Neural cell (in vitro differentiated cells): ENCODE results near the gene PPM1L.

Experiments used
- EZH2 ChIP-seq: fragments of 200-600, 300-800 bp; shearing (Covaris generic), sonication (generic); IDR thresholded peaks from 2 replicates; pipeline ENCODE4 v1.6.1; 2014; ENCODE audit warnings: antibody characterized with exemption, low read length, borderline replicate concordance, mild to moderate bottlenecking; ENCODE audit not compliant: insufficient read depth, poor library complexity, severe bottlenecking
- POLR2AphosphoS5 ChIP-seq: IDR thresholded peaks from 2 replicates; pipeline ENCODE4 v1.6.1; 2012
- RAD21 ChIP-seq: fragments of 450-650 bp; conservative IDR thresholded peaks from 2 replicates; pipeline ENCODE4 v1.6.1; 2014; ENCODE audit warnings: antibody characterized with exemption, mild to moderate bottlenecking, moderate library complexity
- TAF1 ChIP-seq: IDR thresholded peaks from 2 replicates; pipeline ENCODE4 v1.6.1; 2012; ENCODE audit warnings: low read depth
- TF ChIP-seq, protein P1 (sequence below): fragments of 450-650 bp; IDR thresholded peaks from 2 replicates; pipeline ENCODE4 v1.5.1; 2014; ENCODE audit warnings: antibody characterized with exemption, mild to moderate bottlenecking, moderate library complexity; ENCODE audit not compliant: poor library complexity, severe bottlenecking
- TF ChIP-seq, protein P2 (sequence below): IDR thresholded peaks from 2 replicates; pipeline ENCODE4 v1.6.1; 2012; ENCODE audit warnings: borderline replicate concordance

- TF ChIP-seq, protein P1, sequence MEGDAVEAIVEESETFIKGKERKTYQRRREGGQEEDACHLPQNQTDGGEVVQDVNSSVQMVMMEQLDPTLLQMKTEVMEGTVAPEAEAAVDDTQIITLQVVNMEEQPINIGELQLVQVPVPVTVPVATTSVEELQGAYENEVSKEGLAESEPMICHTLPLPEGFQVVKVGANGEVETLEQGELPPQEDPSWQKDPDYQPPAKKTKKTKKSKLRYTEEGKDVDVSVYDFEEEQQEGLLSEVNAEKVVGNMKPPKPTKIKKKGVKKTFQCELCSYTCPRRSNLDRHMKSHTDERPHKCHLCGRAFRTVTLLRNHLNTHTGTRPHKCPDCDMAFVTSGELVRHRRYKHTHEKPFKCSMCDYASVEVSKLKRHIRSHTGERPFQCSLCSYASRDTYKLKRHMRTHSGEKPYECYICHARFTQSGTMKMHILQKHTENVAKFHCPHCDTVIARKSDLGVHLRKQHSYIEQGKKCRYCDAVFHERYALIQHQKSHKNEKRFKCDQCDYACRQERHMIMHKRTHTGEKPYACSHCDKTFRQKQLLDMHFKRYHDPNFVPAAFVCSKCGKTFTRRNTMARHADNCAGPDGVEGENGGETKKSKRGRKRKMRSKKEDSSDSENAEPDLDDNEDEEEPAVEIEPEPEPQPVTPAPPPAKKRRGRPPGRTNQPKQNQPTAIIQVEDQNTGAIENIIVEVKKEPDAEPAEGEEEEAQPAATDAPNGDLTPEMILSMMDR: no peak
- TF ChIP-seq, protein P2, sequence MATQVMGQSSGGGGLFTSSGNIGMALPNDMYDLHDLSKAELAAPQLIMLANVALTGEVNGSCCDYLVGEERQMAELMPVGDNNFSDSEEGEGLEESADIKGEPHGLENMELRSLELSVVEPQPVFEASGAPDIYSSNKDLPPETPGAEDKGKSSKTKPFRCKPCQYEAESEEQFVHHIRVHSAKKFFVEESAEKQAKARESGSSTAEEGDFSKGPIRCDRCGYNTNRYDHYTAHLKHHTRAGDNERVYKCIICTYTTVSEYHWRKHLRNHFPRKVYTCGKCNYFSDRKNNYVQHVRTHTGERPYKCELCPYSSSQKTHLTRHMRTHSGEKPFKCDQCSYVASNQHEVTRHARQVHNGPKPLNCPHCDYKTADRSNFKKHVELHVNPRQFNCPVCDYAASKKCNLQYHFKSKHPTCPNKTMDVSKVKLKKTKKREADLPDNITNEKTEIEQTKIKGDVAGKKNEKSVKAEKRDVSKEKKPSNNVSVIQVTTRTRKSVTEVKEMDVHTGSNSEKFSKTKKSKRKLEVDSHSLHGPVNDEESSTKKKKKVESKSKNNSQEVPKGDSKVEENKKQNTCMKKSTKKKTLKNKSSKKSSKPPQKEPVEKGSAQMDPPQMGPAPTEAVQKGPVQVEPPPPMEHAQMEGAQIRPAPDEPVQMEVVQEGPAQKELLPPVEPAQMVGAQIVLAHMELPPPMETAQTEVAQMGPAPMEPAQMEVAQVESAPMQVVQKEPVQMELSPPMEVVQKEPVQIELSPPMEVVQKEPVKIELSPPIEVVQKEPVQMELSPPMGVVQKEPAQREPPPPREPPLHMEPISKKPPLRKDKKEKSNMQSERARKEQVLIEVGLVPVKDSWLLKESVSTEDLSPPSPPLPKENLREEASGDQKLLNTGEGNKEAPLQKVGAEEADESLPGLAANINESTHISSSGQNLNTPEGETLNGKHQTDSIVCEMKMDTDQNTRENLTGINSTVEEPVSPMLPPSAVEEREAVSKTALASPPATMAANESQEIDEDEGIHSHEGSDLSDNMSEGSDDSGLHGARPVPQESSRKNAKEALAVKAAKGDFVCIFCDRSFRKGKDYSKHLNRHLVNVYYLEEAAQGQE: no peak
- TF ChIP-seq TAF1 (no peak), EZH2 (no peak), RAD21 (no peak), POLR2AphosphoS5 (no peak)
Observed at GRCh38 chr3:160943996-160944395, 188.0 kb downstream of the PPM1L start.
